SK-N-SH treated with all-trans-retinoic acid at 6 μM for 48 hours (cell line): ENCODE data around the gene ALK.

Experiments
- ISL1 ChIP-seq: fragments of 250-450 bp; sonication (Bioruptor Pico); IDR thresholded peaks from 2 replicates; pipeline ENCODE4 v2.1.2; 2022; ENCODE audit warnings: mild to moderate bottlenecking, moderate library complexity
- PPARA ChIP-seq: fragments of 250-450 bp; sonication (Bioruptor Pico); IDR thresholded peaks from 2 replicates; pipeline ENCODE4 v1.5.0; 2020; ENCODE audit warnings: mild to moderate bottlenecking, borderline replicate concordance
- RARB ChIP-seq: fragments of 250-450 bp; sonication (Bioruptor Pico); IDR thresholded peaks from 2 replicates; pipeline ENCODE4 v1.8.0; 2021; ENCODE audit warnings: mild to moderate bottlenecking, moderate library complexity
- ZFP30 ChIP-seq: fragments of 450-650 bp; formaldehyde crosslinking; IDR thresholded peaks from 2 replicates; pipeline ENCODE4 v1.5.0; 2022; ENCODE audit warnings: mild to moderate bottlenecking, moderate library complexity
- ZNF70 ChIP-seq: fragments of 450-650 bp; formaldehyde crosslinking; IDR thresholded peaks from 2 replicates; pipeline ENCODE4 v1.5.0; 2020; ENCODE audit warnings: mild to moderate bottlenecking, moderate library complexity

- TF ChIP-seq RARB (CRISPR knock-in tag) (no peak), ISL1 (no peak), ZFP30 (CRISPR knock-in tag) (no peak), PPARA (CRISPR knock-in tag) (no peak), ZNF70 (CRISPR knock-in tag) (no peak)
Observed at GRCh38 chr2:29659178-29659577, 262.2 kb downstream of the ALK start.
